Stomach (tissue), 9 donors: ENCODE measurements around the gene CORO2B. TPM values are rescaled to one million over a fixed set of nuclear protein-coding genes. Genes with fewer than 3 reads are reported as not detected.

Experiments
- DNase-seq, 2 donors: peaks; one replicate each; pipeline versions ENCODE4 v3.0.0 to v3.0.0-alpha.2; 2013 to 2019
- H3K27ac ChIP-seq, 5 donors: fragments of 200-600 bp in 4 of 5; sonication (generic) in 4 of 5; one replicate each; pipeline ENCODE4 v1.5.1; 2013 to 2019; ENCODE audit warnings: mild to moderate bottlenecking in 1 of 5, moderate library complexity in 1 of 5
- H3K27me3 ChIP-seq, 3 donors: fragments of 200-600 bp; sonication (generic); one replicate each; pipeline ENCODE4 v1.5.1; 2017 to 2019; ENCODE audit warnings: mixed run types in 1 of 3
- H3K36me3 ChIP-seq, 4 donors: fragments of 200-600 bp; sonication (generic); 1 replicate in 3 of 4; 2 replicates in 1 of 4; pipeline ENCODE4 v1.5.1; 2016 to 2019
- H3K4me1 ChIP-seq, 4 donors: fragments of 200-600 bp; sonication (generic); one replicate each; pipeline ENCODE4 v1.5.1; 2016 to 2019
- H3K4me3 ChIP-seq, 4 donors: fragments of 200-600 bp; sonication (generic) in 3 of 4; one replicate each; pipeline ENCODE4 v1.5.1; 2016 to 2019; ENCODE audit warnings: mild to moderate bottlenecking in 1 of 4
- H3K9me3 ChIP-seq, 4 donors: fragments of 200-600 bp; sonication (generic); one replicate each; pipeline ENCODE4 v1.5.1; 2016 to 2019
- CTCF ChIP-seq, 7 experiments: fragments of 450-650 bp in 4 of 7; fragments of 200-600 bp in 3 of 7; sonication (generic) in 3 of 7; IDR thresholded peaks; one replicate each; pipeline ENCODE4 v1.5.1; 2016 to 2019; ENCODE audit warnings: antibody characterized with exemption in 7 of 7, control low read depth in 2 of 7, mild to moderate bottlenecking in 1 of 7
- EP300 ChIP-seq: sonication (generic); formaldehyde crosslinking; IDR thresholded peaks from one replicate; pipeline ENCODE4 v1.6.1; 2017; ENCODE audit warnings: antibody characterized with exemption
- POLR2A ChIP-seq, 4 donors: fragments of 450-650 bp; IDR thresholded peaks; one replicate each; pipeline ENCODE4 v1.6.1; 2016; ENCODE audit warnings: antibody characterized with exemption in 4 of 4, control low read depth in 2 of 4, mild to moderate bottlenecking in 1 of 4, moderate library complexity in 1 of 4
- POLR2AphosphoS5 ChIP-seq, 3 donors: sonication (generic); formaldehyde crosslinking; IDR thresholded peaks; one replicate each; pipeline ENCODE4 v1.6.1; 2016; ENCODE audit warnings: antibody characterized with exemption in 3 of 3
- WGBS, 5 donors: extraction: QIAGEN DNeasy Blood & Tissue Kit in 3 of 5; methylation state at CpG; one replicate each; pipeline versions ENCODE4 v1.1.5 to v1.1.7; 2013 to 2018; 5-methylcytosine and 5-hydroxymethylcytosine counted together
- intact Hi-C: fragments of 100-400 bp; cut with DNase I; formaldehyde crosslinking; loops from one replicate; pipeline ENCODE4 v1.15.1; 2023; ENCODE audit warnings: low total_unique reads
- polyA plus RNA-seq, 3 donors: library from polyadenylated mRNA; stranded (reverse); fragments of 200-250 nt; gene quantifications; one replicate each; pipeline ENCODE4 v1.2.3, GENCODE V29; 2013
- total RNA-seq, 5 donors: library from RNA; depleted of rRNA; stranded (reverse); fragments of >200 nt; gene quantifications; one replicate each; pipeline versions ENCODE4 v1.1.0 to v1.2.3, GENCODE V29; 2014 to 2016
- donor health status: healthy with polysubstance abuse.
- donor health status: Bipolar disorder and iron deficiency.
- donor health status: healthy.

CORO2B gene
- total and polyA plus RNA-seq, 8 donors = 0.89 to 3.7 (median 2.3) TPM; not detected in 1

GRCh38 chr15:68713874-68714273, 135.1 kb downstream of the CORO2B start:
- intact Hi-C loops = no loop called here
- no peaks in the 10 kb centered on the region for H3K9me3 ChIP-seq
- peaks cover 0 to 25% (median 2%) of the 10 kb centered on the region in 4 donors for H3K36me3 ChIP-seq
- no peak overlapping the region for H3K4me3 ChIP-seq
- no peak for DNase-seq
- no peaks in the 10 kb centered on the region for H3K27me3 ChIP-seq
- H3K4me1 ChIP-seq = no peaks in the 10 kb centered on the region
- TF ChIP-seq POLR2A (IDR thresholded peaks at IDR 0.05) (no peak), POLR2AphosphoS5 (IDR thresholded peaks at IDR 0.05) (no peak), EP300 (no peak), CTCF (IDR thresholded peaks at IDR 0.05) (no peak)
- no peak overlapping the region for H3K27ac ChIP-seq
- WGBS, 5 donors = 80 to 92% (median 85%) methylated on average over 6 to 9 of the region's 9 CpGs

DNA sequence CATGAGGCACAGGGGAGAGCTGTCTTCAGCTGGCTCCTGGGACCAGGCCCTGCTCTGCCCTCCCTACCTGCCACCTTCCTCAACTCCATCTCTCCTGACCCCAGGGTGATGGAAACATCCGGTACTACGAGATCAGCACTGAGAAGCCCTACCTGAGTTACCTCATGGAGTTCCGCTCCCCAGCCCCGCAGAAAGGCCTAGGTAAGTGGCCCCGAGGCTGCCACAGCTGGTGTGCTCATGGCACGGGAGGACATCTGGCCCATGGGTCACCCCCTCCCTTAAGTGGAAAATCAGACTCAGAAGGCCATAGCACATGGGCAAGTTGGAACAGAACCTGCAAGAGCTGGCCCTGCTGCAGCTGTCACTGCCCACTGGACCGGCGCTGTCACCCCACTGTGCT, 136.3 kb downstream of the CORO2B start:
- peaks cover 0 to 25% (median 2%) of the 10 kb centered on the region in 4 donors for H3K36me3 ChIP-seq
- no peak for TF ChIP-seq CTCF (IDR thresholded peaks at IDR 0.05)
- no peak for TF ChIP-seq EP300
- TF ChIP-seq POLR2A (IDR thresholded peaks at IDR 0.05) = no peak
- no peak for TF ChIP-seq POLR2AphosphoS5 (IDR thresholded peaks at IDR 0.05)
- H3K4me1 ChIP-seq = no peaks in the 10 kb centered on the region
- no peak overlapping the region for H3K27ac ChIP-seq
- DNase-seq = no peak
- intact Hi-C loops = no loop called here
- H3K9me3 ChIP-seq = no peaks in the 10 kb centered on the region
- H3K4me3 ChIP-seq = no peak overlapping the region
- no peaks in the 10 kb centered on the region for H3K27me3 ChIP-seq
- 87 to 95% (median 90%) methylated on average over 6 to 8 of the region's 8 CpGs for WGBS, 5 donors

DNA sequence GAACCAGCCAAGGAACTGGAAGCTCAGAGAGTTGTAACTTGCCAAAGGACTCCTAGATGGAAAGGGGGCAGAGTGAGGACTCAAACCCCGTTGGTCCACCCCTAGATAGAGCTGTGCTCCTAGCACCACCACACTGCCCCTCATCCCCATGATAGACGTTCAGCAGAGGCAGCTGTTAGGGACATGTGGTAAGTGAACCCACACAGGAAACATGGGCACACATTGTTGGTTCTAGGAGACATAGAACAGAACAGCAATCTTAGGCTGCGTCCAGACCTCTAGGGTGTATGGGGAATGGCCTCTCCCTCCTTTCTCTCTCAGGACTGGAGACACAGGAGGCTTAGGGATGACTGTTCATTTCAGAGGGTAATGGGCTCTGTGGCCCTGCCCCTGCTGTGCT, 139.2 kb downstream of the CORO2B start:
- Histone ChIP-seq H3K4me1 (no peaks in the 10 kb centered on the region), H3K36me3 (peaks cover 0 to 11% (median 2%) of the 10 kb centered on the region in 4 donors), H3K27ac (no peak overlapping the region), H3K27me3 (no peaks in the 10 kb centered on the region), H3K9me3 (no peaks in the 10 kb centered on the region), H3K4me3 (no peak overlapping the region)
- no peak for DNase-seq
- TF ChIP-seq POLR2AphosphoS5 (IDR thresholded peaks at IDR 0.05) (no peak), EP300 (no peak), POLR2A (IDR thresholded peaks at IDR 0.05) (no peak), CTCF (IDR thresholded peaks at IDR 0.05) (no peak)
- intact Hi-C loops = no loop called here
- WGBS, 5 donors = 51 to 68% (median 59%) methylated on average over 3 of the region's 3 CpGs

DNA sequence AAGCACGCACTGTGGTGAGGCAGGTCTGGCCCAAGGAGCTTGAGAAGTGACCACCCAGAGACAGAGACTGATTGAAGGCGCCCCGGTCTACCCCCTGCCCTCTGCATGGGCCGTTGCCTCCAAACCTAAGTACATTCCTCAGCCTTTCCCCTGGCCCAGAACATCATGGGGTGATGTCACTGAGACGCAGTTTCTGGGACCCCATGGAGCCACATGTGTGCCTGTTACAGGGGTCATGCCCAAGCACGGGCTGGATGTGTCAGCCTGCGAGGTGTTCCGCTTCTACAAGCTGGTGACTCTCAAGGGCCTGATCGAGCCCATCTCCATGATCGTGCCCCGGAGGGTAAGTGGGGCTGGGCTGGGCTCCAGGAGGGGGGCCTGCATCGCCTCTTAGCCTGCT, 139.7 kb downstream of the CORO2B start:
- Histone ChIP-seq H3K27ac (no peak overlapping the region), H3K9me3 (no peaks in the 10 kb centered on the region), H3K27me3 (no peaks in the 10 kb centered on the region), H3K4me3 (no peak overlapping the region), H3K4me1 (no peaks in the 10 kb centered on the region), H3K36me3 (peaks cover 0 to 10% (median 2%) of the 10 kb centered on the region in 4 donors)
- no peak for DNase-seq
- WGBS, 5 donors = 91 to 95% (median 93%) methylated on average over 11 to 12 of the region's 12 CpGs
- intact Hi-C loops = no loop called here
- TF ChIP-seq POLR2A (IDR thresholded peaks at IDR 0.05) (no peak), EP300 (no peak), POLR2AphosphoS5 (IDR thresholded peaks at IDR 0.05) (no peak), CTCF (IDR thresholded peaks at IDR 0.05) (no peak)
